Stimulated activated naive CD8-positive, alpha-beta T cell treated with anti-CD3 and anti-CD28 coated beads, Interleukin-15, Interleukin-2, amounts not matched to agents 100 ng/mL and 50 ng/mL, for 24 hours (primary cell): ENCODE results near the gene ITCH.

Source experiments
- H3K27ac Mint-ChIP-seq: one replicate; pipeline ENCODE4 v1.8.0; 2021; ENCODE audit warnings: mild to moderate bottlenecking, mixed read lengths
- H3K27me3 Mint-ChIP-seq: one replicate; pipeline ENCODE4 v1.8.0; 2021; ENCODE audit warnings: mixed read lengths
- H3K36me3 Mint-ChIP-seq: one replicate; pipeline ENCODE4 v1.8.0; 2021; ENCODE audit warnings: low read depth, mixed read lengths
- H3K4me1 Mint-ChIP-seq: one replicate; pipeline ENCODE4 v1.8.0; 2021; ENCODE audit warnings: low read depth, mixed read lengths
- H3K4me3 Mint-ChIP-seq: one replicate; pipeline ENCODE4 v1.8.0; 2021; ENCODE audit warnings: mild to moderate bottlenecking, mixed read lengths
- H3K9me3 Mint-ChIP-seq: one replicate; pipeline ENCODE4 v1.8.0; 2021; ENCODE audit warnings: mixed read lengths

The ITCH gene

DNA sequence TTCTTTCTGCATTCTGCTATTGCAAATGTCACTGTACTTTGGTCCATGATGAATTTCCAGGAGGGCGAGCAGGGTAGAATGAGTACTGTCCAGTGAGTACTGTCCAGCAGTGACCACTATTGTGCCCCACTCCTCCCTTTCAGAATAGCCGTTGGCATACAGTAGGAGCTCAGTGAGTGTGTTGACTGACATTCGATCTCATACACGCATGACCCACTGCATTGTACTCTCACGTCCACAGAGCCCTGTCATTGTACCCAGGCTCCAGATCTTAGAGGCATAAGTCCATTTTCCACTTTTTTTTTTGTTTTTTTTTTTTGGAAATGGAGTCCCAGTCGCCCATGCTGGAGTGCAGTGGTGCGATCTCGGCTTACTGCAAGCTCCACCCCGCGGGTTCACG lies 161.4 kb downstream of the ITCH start:
- H3K9me3 Mint-ChIP-seq = no peaks in the 10 kb centered on the region
- no peak overlapping the region for H3K27ac Mint-ChIP-seq
- peaks cover 40% of the 10 kb centered on the region for H3K4me1 Mint-ChIP-seq
- H3K36me3 Mint-ChIP-seq = peaks cover 46% of the 10 kb centered on the region
- no peaks in the 10 kb centered on the region for H3K27me3 Mint-ChIP-seq
- no peak overlapping the region for H3K4me3 Mint-ChIP-seq

DNA sequence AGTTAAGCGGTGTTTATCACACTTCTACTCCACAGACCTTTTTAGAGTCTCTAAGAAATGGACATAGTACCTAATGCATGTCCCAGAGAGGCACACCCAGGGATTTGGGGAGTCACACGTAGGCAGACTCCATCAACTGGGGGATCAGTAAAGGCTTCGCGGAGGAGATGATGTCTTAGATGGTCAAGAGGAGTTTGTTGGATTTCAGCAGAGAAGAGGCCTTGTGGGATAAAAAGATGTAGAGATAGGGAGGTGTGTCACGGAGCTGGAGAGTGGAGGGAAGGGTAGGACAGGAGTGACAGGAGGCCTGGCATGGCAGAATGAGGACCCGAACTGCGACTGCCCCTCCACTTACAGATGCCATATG lies 162.3 kb downstream of the ITCH start:
- Mint-ChIP-seq H3K36me3 (peaks cover 39% of the 10 kb centered on the region), H3K4me3 (no peak overlapping the region), H3K4me1 (peaks cover 34% of the 10 kb centered on the region), H3K27me3 (no peaks in the 10 kb centered on the region), H3K9me3 (no peaks in the 10 kb centered on the region), H3K27ac (no peak overlapping the region)

DNA sequence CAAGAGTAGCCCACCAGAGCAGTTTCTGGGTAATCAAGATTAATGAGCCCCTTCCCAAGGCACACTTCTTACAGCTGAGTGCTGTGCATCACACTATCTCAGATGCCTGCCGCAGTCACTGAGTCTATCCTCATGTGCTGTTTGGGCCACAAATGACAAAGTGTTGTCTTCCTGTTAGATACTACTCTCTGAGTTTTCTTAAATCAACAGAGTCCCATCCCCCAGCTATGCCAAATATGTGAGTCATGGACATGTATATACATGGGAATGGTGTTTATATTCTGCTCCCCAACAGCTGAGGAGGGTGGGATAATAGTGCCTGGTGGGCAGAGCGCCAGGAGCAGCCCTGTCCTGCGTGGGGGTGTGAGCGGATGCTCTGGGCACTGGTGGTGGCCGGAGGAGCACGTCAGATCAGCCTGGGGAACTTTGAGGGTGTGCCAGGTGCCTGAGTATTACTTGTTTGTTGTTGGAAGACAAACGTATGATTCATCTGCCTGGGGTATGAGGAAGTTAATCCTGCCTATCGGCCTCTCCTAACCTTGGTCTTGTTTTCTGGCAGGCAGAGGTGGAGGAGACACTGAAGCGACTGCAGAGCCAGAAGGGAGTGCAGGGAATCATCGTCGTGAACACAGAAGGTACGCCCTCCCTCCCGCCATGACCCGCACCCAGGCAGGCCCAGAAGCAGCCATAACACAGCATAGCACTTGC lies 162.8 kb downstream of the ITCH start:
- H3K27me3 Mint-ChIP-seq = no peaks in the 10 kb centered on the region
- peaks cover 31% of the 10 kb centered on the region for H3K4me1 Mint-ChIP-seq
- no peak overlapping the region for H3K4me3 Mint-ChIP-seq
- no peaks in the 10 kb centered on the region for H3K9me3 Mint-ChIP-seq
- H3K36me3 Mint-ChIP-seq = peaks cover 36% of the 10 kb centered on the region
- H3K27ac Mint-ChIP-seq = no peak overlapping the region

DNA sequence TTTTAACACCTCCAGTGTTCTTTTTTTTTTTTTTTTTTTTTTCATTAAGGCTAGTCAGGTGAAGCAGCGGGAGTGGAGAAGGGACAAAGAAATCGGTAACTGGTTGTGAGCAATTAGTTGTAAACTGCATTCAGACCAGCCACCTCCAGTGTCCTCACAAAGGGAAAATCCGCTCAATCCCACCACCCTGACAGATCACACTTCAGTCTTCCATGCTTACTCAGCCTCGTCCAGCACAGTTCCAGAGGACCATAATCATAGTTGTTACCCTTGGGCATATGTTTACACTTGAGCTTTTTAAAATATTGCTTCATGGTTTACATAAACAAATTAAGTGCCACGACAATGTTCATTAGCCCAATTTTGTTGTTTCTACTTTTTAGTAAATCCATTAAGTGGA lies 163.4 kb downstream of the ITCH start:
- Mint-ChIP-seq H3K9me3 (no peaks in the 10 kb centered on the region), H3K4me1 (peaks cover 26% of the 10 kb centered on the region), H3K36me3 (peaks cover 30% of the 10 kb centered on the region), H3K4me3 (no peak overlapping the region), H3K27me3 (no peaks in the 10 kb centered on the region), H3K27ac (no peak overlapping the region)

DNA sequence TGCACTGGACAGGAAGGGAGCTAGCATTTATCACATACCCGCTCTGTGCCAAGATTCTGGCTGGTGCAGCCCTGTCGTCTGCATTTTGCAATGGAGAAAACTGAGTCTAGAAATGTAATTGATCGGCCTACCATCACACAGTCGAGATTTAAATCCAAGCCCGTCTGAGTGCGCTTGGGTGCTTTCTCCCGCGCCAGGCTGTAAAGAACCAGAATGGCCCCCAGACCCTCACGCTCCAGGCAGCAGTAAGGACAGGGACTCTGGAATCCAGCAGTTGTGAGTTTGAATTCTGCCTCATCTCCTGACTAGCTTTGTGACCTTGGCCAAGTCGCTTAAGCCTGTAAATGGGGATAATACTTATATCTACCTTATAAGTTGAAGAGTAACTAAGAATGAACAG lies 163.9 kb downstream of the ITCH start:
- no peak overlapping the region for H3K27ac Mint-ChIP-seq

DNA sequence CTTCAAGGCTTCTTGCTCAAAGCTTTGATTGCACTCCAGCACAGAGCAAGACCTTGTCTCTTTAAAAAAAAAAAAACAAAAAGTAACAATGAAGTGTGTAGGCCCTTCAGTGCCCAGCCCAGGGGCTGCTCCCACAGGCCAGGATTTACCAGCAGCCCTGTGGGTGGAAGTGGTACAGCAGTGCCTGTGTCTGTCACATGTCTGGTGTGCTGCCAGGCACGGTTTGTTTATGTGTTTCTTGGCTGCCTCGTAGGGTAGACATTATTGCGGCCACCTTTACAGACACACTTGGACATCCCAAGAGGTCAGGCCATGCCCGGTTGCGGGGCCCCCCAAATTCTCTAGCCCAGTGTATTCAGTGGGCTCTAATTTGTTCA lies 165.8 kb downstream of the ITCH start:
- Mint-ChIP-seq H3K4me3 (no peak overlapping the region), H3K27ac (no peak overlapping the region), H3K9me3 (no peaks in the 10 kb centered on the region), H3K4me1 (peaks cover 9% of the 10 kb centered on the region), H3K36me3 (peaks cover 23% of the 10 kb centered on the region), H3K27me3 (no peaks in the 10 kb centered on the region)

More for the DNA sequence above, 163.9 kb downstream of the ITCH start:
- H3K27me3 Mint-ChIP-seq = no peaks in the 10 kb centered on the region
- H3K4me1 Mint-ChIP-seq = peaks cover 26% of the 10 kb centered on the region
- peaks cover 26% of the 10 kb centered on the region for H3K36me3 Mint-ChIP-seq
- H3K9me3 Mint-ChIP-seq = no peaks in the 10 kb centered on the region
- no peak overlapping the region for H3K4me3 Mint-ChIP-seq

DNA sequence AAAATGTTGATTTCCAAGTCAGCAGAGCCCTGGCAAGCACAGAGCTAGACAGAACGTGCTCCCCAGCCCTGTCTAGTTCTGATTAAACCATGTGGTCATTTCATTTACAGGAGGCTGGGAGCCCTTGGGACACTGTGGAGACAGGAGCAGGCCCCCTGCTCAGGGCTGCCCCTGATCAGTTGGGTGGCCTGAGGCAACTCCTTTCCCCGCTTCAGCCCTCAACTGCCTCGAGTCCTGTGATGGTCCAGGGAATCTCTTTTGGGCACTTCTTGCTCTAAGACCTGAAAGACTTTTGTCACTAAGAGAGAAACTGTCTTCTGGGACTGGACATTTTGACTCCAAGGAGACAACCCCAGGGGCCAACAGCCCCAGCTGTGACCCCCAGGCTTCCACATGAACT lies 166.7 kb downstream of the ITCH start:
- H3K4me3 Mint-ChIP-seq = no peak overlapping the region
- H3K27ac Mint-ChIP-seq = no peak overlapping the region
- no peaks in the 10 kb centered on the region for H3K27me3 Mint-ChIP-seq
- peaks cover 4% of the 10 kb centered on the region for H3K4me1 Mint-ChIP-seq
- no peaks in the 10 kb centered on the region for H3K9me3 Mint-ChIP-seq
- peaks cover 29% of the 10 kb centered on the region for H3K36me3 Mint-ChIP-seq

DNA sequence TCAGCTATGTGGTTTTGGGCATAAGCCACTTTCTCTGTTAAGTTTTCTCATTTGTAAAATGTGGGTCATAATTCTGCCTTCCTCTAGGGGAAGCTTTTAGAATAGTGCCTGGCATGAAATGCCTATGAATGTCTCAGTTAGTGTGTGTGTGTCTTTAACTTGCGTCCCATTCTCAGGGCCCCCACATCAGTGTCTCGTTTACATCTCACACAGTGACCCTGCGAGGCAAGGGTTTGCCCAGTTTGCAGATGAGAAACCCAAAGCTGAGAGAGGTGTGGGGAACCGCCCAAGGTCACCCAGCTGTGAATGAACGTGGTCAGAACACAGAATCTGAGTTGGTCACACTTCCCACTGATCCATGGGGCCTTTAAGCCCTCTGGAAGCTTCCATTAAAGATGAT lies 167.3 kb downstream of the ITCH start:
- H3K4me3 Mint-ChIP-seq = no peak overlapping the region
- H3K27ac Mint-ChIP-seq = no peak overlapping the region
- H3K27me3 Mint-ChIP-seq = no peaks in the 10 kb centered on the region
- peaks cover 4% of the 10 kb centered on the region for H3K4me1 Mint-ChIP-seq
- peaks cover 33% of the 10 kb centered on the region for H3K36me3 Mint-ChIP-seq
- H3K9me3 Mint-ChIP-seq = no peaks in the 10 kb centered on the region

DNA sequence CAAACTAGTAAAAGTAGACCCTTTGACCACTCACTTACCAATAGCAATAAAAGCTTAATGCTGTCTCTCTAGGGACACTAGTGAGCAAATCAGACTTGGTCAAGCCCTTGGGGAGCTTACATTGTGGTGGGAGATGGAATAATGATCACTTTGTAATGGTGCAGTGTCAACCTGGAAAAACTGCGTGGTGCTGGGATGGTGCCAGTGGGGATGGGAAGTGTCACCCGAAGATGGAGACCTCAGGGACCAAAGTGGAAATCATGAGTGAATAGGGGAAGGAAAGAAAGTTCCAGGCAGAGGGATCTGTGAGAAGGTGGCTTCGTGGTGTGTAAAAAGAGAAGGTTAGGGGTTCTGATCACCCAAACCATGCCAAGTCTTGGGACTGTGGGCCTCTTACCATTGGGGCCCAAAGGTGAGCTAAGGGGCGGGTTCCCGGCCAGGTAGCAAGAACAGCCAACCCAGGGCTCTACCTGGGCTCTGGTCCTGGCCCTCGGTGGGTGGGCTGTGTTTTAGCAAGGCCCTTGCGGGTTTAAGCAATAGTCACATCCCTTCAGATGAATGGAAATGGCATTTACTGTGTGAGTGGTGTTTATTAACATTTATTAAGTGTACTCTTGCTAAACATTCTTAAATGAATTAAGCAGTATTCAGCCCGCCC lies 168.7 kb downstream of the ITCH start:
- Mint-ChIP-seq H3K9me3 (no peaks in the 10 kb centered on the region), H3K4me1 (peaks cover 4% of the 10 kb centered on the region), H3K36me3 (peaks cover 31% of the 10 kb centered on the region), H3K27ac (no peak overlapping the region), H3K27me3 (no peaks in the 10 kb centered on the region), H3K4me3 (no peak overlapping the region)

DNA sequence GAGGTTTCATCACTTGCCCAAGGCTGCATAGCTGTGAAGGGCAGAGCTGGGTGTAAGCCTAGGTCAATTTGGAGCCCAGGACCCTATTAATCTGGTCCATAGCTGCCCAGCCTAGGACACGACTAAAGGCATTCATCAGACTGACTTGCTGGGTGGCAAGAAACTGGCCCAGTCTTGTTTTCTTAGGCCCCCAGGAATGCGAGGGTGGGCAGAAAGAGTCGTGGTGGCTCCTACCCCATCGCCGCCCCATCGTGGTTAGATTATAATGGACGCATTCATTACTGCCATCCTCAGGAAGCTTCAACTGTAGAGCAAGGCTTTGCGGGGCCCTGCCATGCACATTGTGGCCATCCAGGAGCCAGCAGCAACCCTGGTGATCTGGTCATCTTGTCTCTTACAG lies 169.2 kb downstream of the ITCH start:
- Mint-ChIP-seq H3K4me3 (no peak overlapping the region), H3K4me1 (peaks cover 4% of the 10 kb centered on the region), H3K9me3 (no peaks in the 10 kb centered on the region), H3K36me3 (peaks cover 31% of the 10 kb centered on the region), H3K27me3 (no peaks in the 10 kb centered on the region), H3K27ac (no peak overlapping the region)

DNA sequence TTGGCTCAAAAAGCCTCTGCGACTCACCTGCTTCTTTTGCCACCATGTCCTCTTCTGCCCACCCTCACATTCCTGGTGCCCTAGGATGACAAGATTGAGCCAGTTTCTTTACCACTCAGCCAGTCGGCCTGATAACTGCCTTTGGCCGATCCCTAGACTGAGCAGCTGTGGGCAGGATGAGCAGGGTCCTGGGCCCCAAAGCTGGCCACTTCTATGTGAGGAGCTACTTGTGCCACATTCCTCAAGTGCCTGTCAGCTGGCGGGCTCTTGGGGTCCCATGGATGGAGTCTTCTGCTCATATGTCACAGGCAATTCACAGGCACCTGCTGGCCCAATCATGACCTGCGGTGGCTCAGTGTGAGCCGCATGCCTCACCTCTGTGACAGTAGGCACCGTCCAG lies 169.7 kb downstream of the ITCH start:
- Mint-ChIP-seq H3K4me1 (peaks cover 4% of the 10 kb centered on the region), H3K27ac (no peak overlapping the region), H3K36me3 (peaks cover 31% of the 10 kb centered on the region), H3K4me3 (no peak overlapping the region), H3K27me3 (no peaks in the 10 kb centered on the region), H3K9me3 (no peaks in the 10 kb centered on the region)

DNA sequence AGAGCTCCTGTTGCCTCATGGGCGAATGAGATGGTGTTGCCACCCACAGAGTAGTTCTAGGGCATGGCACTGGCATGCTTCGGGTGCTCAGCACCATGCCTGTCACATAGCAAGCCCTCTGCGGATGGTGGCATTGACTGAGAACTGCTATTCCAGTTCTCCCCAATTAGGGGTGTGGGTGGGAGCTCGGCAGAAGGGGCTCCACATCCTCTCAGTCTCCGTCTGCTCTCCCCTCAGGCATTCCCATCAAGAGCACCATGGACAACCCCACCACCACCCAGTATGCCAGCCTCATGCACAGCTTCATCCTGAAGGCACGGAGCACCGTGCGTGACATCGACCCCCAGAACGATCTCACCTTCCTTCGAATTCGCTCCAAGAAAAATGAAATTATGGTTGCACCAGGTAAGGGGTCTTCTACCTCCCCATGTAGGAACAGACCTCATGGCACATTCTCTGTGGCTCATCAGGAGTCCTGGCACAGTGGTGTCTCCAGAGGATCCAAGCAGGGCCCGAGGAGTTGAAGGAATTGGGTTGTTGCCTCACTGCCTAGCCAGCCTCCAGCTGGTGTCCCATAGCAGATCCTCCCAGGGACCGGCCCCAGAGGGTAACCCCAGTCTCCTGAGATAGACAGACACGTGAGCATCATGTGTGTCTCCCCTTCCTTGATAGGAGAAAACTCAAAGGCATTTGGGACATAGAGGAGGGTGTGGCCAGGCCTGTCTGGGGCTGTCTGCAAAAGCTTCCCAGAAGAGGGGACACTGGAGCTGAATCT lies 171.5 kb downstream of the ITCH start:
- H3K9me3 Mint-ChIP-seq = no peaks in the 10 kb centered on the region
- no peak overlapping the region for H3K4me3 Mint-ChIP-seq
- no peaks in the 10 kb centered on the region for H3K27me3 Mint-ChIP-seq
- no peak overlapping the region for H3K27ac Mint-ChIP-seq
- peaks cover 31% of the 10 kb centered on the region for H3K36me3 Mint-ChIP-seq
- H3K4me1 Mint-ChIP-seq = peaks cover 4% of the 10 kb centered on the region

DNA sequence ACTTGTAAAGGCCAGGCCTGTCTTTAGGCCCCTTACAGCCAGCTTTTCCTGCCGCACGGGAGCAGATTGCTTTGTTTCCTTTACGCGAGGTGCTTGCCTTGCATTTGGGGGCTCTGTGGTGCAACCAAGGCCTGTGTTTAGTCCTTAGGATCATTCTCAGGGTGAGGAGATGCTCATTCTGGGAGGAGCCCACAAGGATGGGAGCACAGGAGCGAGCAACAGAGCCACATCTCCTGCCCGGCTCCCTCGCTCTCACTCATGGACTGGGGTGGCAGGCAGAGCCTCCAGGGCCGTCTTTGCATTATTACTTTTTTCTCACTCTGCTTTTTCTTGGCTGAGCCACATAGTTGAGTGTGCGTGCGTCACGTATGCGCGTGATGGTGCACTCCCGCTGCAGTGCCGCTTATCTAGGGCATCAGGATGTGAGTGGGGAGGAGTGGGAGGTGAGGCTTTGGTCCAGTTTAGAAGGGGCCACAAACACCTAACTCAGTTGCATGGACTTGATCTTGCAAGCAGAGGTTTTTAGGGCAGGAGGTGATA lies 172.3 kb downstream of the ITCH start:
- H3K27ac Mint-ChIP-seq = no peak overlapping the region
- H3K4me1 Mint-ChIP-seq = peaks cover 4% of the 10 kb centered on the region
- H3K4me3 Mint-ChIP-seq = no peak overlapping the region
- H3K9me3 Mint-ChIP-seq = no peaks in the 10 kb centered on the region
- H3K27me3 Mint-ChIP-seq = no peaks in the 10 kb centered on the region
- H3K36me3 Mint-ChIP-seq = peaks cover 36% of the 10 kb centered on the region

DNA sequence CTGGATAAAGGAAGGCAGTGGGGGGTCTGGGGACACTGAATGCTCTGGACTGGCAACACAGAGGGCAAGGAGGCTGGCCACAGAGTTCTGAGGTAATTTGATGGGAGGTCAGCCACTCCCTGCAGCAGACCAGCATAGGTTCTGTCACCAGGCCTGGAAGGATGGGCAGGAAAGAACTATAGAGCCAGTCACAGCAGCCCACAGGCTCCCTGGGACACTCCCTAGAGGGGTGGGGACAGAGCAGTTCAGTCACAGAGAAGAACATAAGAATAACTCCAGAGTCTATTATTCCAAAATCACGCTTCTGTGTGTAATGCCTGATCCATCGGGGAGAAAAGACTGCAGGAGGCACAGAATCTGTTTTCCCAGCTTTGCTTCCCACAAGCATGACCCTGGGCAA lies 172.8 kb downstream of the ITCH start:
- H3K9me3 Mint-ChIP-seq = no peaks in the 10 kb centered on the region
- H3K27me3 Mint-ChIP-seq = no peaks in the 10 kb centered on the region
- H3K4me1 Mint-ChIP-seq = peaks cover 5% of the 10 kb centered on the region
- no peak overlapping the region for H3K27ac Mint-ChIP-seq
- H3K4me3 Mint-ChIP-seq = no peak overlapping the region
- peaks cover 41% of the 10 kb centered on the region for H3K36me3 Mint-ChIP-seq

DNA sequence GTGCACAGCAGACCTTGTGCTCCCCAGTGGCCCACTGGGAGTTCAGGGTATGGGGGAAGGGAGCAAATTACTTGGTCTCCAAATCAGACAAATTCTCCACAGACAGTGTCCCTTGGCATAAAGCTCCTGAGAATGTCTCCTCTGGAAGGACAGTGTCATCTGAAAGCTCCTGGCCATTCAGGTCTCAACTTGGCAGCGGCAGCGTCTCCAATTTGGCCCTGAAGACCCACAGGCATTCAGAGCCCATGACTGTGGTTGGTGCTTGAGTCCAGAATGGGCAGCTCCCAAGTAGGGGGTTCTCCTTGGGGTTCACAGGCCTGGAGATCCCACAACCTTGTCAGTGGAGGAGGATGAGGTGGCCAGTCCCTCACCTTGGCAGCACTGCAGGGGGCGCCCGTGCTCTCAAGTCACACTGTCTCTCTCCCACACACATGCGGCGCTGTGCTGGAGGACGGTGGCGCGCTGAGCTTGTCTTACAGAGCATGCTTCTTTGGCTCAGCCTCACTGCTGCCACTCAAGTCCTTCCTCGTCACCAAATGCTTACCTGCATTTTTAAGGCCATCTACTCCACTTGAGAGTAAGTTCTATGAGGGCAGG lies 173.8 kb downstream of the ITCH start:
- peaks cover 49% of the 10 kb centered on the region for H3K36me3 Mint-ChIP-seq
- no peaks in the 10 kb centered on the region for H3K9me3 Mint-ChIP-seq
- H3K27me3 Mint-ChIP-seq = no peaks in the 10 kb centered on the region
- H3K4me3 Mint-ChIP-seq = no peak overlapping the region
- H3K4me1 Mint-ChIP-seq = peaks cover 11% of the 10 kb centered on the region
- no peak overlapping the region for H3K27ac Mint-ChIP-seq
